Large intestine (tissue), 3 donors: ENCODE data around the gene PRIMPOL. TPM values are rescaled to one million over a fixed set of nuclear protein-coding genes. Genes with fewer than 3 reads are reported as not detected.
A peak's percentile ranks its signal among the peaks of the same experiment; 100 is the strongest.
"Not testable (repeated sequence)": the region's sequence is repeated elsewhere in the genome, so short reads cannot be mapped to it uniquely, and the experiment has no call there.

Experiments
- DNase-seq, 2 donors: peaks; one replicate each; pipeline versions ENCODE4 v3.0.0 to v3.0.0-alpha.2; 2013
- H3K27ac ChIP-seq: one replicate; pipeline ENCODE4 v1.5.1; 2013; ENCODE audit warnings: low read length
- H3K27me3 ChIP-seq: 2 replicates; pipeline ENCODE4 v1.6.1; 2013; ENCODE audit warnings: low read length; ENCODE audit not compliant: control insufficient read depth, insufficient read depth
- H3K36me3 ChIP-seq: 2 replicates; pipeline ENCODE4 v1.6.1; 2013; ENCODE audit warnings: low read length; ENCODE audit not compliant: control insufficient read depth, insufficient read depth
- H3K4me1 ChIP-seq: one replicate; pipeline ENCODE4 v1.6.1; 2013; ENCODE audit warnings: low read length; ENCODE audit not compliant: control insufficient read depth, insufficient read depth
- H3K4me3 ChIP-seq: one replicate; pipeline ENCODE4 v1.5.1; 2013; ENCODE audit warnings: low read length
- H3K9me3 ChIP-seq: one replicate; pipeline ENCODE4 v1.6.1; 2013; ENCODE audit warnings: mild to moderate bottlenecking, low read depth, low read length, moderate library complexity; ENCODE audit not compliant: control insufficient read depth
- WGBS: methylation state at CpG from one replicate; pipeline ENCODE4 v1.1.5; 2013; ENCODE audit warnings: low lambda C conversion rate; ENCODE audit not compliant: insufficient coverage; 5-methylcytosine and 5-hydroxymethylcytosine counted together
- polyA plus RNA-seq: library from polyadenylated mRNA; unstranded; fragments of 120-200 nt; gene quantifications from one replicate; pipeline ENCODE4 v1.2.1, GENCODE V29; 2013

Gene PRIMPOL
- polyA plus RNA-seq, 1 donor: 23.8 TPM

GRCh38 chr4:184617600-184618196, 31.8 kb upstream of the PRIMPOL start:
- H3K4me1 ChIP-seq: peaks cover 9% of the 10 kb centered on the region
- no CpG with 5 or more reads among the region's 9 CpGs for WGBS
- H3K27me3 ChIP-seq: no peaks in the 10 kb centered on the region
- H3K27ac ChIP-seq: peak overlapping the region; percentile 30
- H3K36me3 ChIP-seq: no peaks in the 10 kb centered on the region
- no peak overlapping the region for H3K4me3 ChIP-seq
- H3K9me3 ChIP-seq: peaks cover 11% of the 10 kb centered on the region
- DNase-seq: peak; percentile 71 to 86

DNA sequence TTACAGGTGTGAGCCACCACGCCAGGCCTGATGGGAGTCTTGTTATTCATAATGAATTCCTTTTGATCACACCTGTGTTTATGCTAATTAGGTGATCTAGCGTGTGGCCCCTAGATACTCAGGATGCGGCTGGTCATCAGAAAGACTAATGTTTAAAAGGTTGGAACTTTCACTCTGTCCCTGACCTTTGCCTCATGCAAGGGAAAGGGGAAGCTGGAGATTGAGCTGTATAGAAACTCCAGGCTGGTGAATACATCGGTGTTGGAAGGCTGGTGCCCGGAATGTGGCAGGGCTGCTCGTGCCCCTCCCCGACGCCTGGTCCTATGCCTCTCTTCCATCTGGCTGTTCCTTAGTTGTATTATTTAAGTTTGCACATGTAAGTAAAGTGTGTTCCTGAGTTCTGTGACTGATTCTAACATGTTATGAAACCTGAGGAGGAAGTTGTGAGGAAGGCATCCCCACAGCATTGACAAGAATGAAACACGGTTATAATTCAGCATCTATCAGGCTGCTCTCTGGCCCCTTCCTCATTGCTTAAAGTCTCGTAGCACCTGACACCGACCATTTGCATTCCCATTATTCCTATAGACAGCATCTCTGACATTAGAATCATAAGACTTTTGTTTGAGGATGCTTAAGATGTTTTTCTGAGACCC, 29.2 kb upstream of the PRIMPOL start:
- Histone ChIP-seq H3K4me3 (no peak overlapping the region), H3K36me3 (no peaks in the 10 kb centered on the region), H3K27ac (no peak overlapping the region), H3K4me1 (peaks cover 9% of the 10 kb centered on the region), H3K9me3 (peaks cover 4% of the 10 kb centered on the region), H3K27me3 (no peaks in the 10 kb centered on the region)
- no peak for DNase-seq
- 50% methylated on average over 2 of the region's 11 CpGs for WGBS

GRCh38 chr4:184621518-184621917, 28.0 kb upstream of the PRIMPOL start:
- H3K27me3 ChIP-seq: no peaks in the 10 kb centered on the region
- peak; percentile 26 to 47 for DNase-seq
- WGBS: 33% methylated on average over 1 of the region's 3 CpGs
- H3K36me3 ChIP-seq: no peaks in the 10 kb centered on the region
- peak overlapping the region; percentile 64 for H3K27ac ChIP-seq
- peaks cover 14% of the 10 kb centered on the region for H3K4me1 ChIP-seq
- H3K9me3 ChIP-seq: no peaks in the 10 kb centered on the region
- H3K4me3 ChIP-seq: no peak overlapping the region

GRCh38 chr4:184624504-184624903, 25.0 kb upstream of the PRIMPOL start:
- not testable (repeated sequence) for H3K9me3 ChIP-seq, DNase-seq, H3K27me3 ChIP-seq, H3K4me3 ChIP-seq, H3K27ac ChIP-seq
- WGBS: 100% methylated on average over 1 of the region's 3 CpGs
- Histone ChIP-seq H3K36me3 (peaks cover 16% of the 10 kb centered on the region), H3K4me1 (peaks cover 13% of the 10 kb centered on the region)

- peak in 1 of 2 donors; percentile 26 for DNase-seq
- H3K4me1 ChIP-seq: peaks cover 13% of the 10 kb centered on the region
- H3K36me3 ChIP-seq: peaks cover 22% of the 10 kb centered on the region
- no peak overlapping the region for H3K4me3 ChIP-seq
- H3K9me3 ChIP-seq: no peaks in the 10 kb centered on the region
- peak overlapping the region; percentile 84 for H3K27ac ChIP-seq
- no CpG with 5 or more reads among the region's 7 CpGs for WGBS
- H3K27me3 ChIP-seq: no peaks in the 10 kb centered on the region
Measured at GRCh38 chr4:184624972-184625554, 24.5 kb upstream of the PRIMPOL start.

- peaks cover 13% of the 10 kb centered on the region for H3K4me1 ChIP-seq
- not testable (repeated sequence) for H3K27me3 ChIP-seq, H3K9me3 ChIP-seq, H3K4me3 ChIP-seq
- DNase-seq: peak; percentile 61 to 79
- WGBS: 48% methylated on average over 3 of the region's 11 CpGs
- H3K36me3 ChIP-seq: peaks cover 30% of the 10 kb centered on the region
- H3K27ac ChIP-seq: peak overlapping the region; percentile 84
Measured at GRCh38 chr4:184625783-184626596, 23.5 kb upstream of the PRIMPOL start.

DNA sequence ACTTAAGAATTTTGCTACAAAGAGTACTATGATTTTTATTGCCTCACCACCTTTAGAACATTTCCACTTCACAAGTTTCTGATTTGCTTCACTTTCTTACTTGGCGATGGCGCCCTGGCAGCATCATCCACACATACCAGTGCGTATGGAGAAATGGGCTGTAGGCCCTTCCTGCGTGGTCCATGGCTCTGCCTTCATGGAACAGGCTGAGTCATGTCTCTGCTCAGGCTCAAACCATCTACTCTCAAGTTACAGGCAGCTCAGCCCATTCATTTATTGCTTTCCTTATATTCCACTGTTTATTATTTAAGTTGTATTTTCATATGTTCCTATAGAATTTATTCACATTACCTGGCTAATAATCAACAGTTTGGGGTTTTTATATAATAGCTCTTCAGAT, 21.4 kb upstream of the PRIMPOL start:
- no CpG with 5 or more reads among the region's 4 CpGs for WGBS
- Histone ChIP-seq H3K27ac (no peak overlapping the region), H3K9me3 (no peaks in the 10 kb centered on the region), H3K4me3 (no peak overlapping the region), H3K36me3 (peaks cover 37% of the 10 kb centered on the region), H3K27me3 (no peaks in the 10 kb centered on the region), H3K4me1 (peaks cover 9% of the 10 kb centered on the region)
- DNase-seq: no peak

DNA sequence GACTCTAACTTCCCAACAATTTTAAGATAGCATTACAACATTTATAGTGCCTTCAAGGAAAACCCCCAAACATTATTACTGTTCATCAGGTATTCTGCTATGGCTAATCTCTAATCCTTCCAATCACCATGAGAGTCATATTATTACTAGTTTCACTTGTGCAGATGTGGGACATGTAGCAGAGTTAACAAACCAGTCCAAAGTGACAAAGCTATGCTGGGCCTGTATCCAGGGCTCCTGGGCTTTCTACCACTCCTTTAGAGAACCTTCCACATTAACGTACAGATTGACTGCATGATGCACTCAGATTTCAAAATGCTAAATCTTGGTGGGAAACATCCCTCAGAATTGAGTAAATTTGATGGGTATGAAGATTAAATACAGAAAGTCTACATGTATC, 16.7 kb upstream of the PRIMPOL start:
- no peaks in the 10 kb centered on the region for H3K27me3 ChIP-seq
- no peak overlapping the region for H3K27ac ChIP-seq
- peaks cover 4% of the 10 kb centered on the region for H3K9me3 ChIP-seq
- peaks cover 3% of the 10 kb centered on the region for H3K4me1 ChIP-seq
- peaks cover 65% of the 10 kb centered on the region for H3K36me3 ChIP-seq
- DNase-seq: no peak
- no CpG with 5 or more reads among the region's 1 CpG for WGBS
- H3K4me3 ChIP-seq: no peak overlapping the region

DNA sequence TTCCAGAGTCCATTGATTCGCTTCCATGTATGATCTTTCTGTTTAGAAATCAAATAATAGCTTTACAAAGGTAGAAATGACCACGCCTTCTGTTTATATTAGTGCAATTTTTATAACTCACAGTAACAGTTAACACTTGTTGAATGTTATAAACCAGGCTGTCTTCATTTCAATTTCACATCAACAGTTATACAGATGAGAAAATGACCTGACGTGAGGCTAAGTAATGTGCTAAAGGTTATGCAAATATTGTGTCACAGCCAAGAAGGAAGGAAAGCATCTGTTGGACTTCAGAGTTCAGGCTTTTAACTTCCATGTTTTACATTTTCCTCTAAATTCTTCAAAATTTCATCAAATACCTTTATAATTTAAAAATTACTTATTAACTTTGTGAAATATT, 14.2 kb upstream of the PRIMPOL start:
- Histone ChIP-seq H3K36me3 (peaks cover 61% of the 10 kb centered on the region), H3K27me3 (no peaks in the 10 kb centered on the region), H3K4me3 (no peak overlapping the region), H3K4me1 (peaks cover 3% of the 10 kb centered on the region), H3K27ac (peak overlapping the region; percentile 35), H3K9me3 (peaks cover 4% of the 10 kb centered on the region)
- WGBS: 51% methylated on average over 2 of the region's 3 CpGs
- peak; percentile 28 to 69 for DNase-seq

DNA sequence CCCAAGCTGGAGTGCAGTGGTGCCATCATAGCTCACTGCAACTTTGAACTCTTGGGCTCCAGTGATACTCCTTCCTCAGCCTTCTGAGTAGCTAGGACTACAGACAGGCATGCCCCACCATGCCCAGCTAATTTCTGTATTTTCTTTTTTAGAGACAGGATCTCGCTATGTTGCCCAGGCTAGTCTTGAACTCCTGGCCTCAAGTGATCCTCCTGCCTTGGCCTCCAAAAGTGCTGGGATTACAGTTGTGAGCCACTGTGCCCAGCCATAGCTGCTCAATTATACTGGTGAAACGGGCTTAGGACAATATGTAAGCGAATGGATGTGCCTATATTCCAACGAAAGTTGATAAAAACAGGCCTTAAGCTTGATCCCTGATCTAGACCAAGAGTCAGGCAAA, 13.4 kb upstream of the PRIMPOL start:
- Histone ChIP-seq H3K27ac (peak overlapping the region; percentile 35), H3K4me1 (peaks cover 3% of the 10 kb centered on the region), H3K27me3 (no peaks in the 10 kb centered on the region), H3K9me3 (peaks cover 4% of the 10 kb centered on the region), H3K4me3 (no peak overlapping the region), H3K36me3 (peaks cover 55% of the 10 kb centered on the region)
- no peak for DNase-seq
- WGBS: no CpG with 5 or more reads among the region's 4 CpGs
